Measurements from ENCODE around the gene CRAMP1.

- TF ChIP-seq SIN3A (IDR thresholded peaks at IDR 0.05; ENCODE audit: borderline replicate concordance, low read depth, low read length) = no peak
- TF ChIP-seq, protein P1, sequence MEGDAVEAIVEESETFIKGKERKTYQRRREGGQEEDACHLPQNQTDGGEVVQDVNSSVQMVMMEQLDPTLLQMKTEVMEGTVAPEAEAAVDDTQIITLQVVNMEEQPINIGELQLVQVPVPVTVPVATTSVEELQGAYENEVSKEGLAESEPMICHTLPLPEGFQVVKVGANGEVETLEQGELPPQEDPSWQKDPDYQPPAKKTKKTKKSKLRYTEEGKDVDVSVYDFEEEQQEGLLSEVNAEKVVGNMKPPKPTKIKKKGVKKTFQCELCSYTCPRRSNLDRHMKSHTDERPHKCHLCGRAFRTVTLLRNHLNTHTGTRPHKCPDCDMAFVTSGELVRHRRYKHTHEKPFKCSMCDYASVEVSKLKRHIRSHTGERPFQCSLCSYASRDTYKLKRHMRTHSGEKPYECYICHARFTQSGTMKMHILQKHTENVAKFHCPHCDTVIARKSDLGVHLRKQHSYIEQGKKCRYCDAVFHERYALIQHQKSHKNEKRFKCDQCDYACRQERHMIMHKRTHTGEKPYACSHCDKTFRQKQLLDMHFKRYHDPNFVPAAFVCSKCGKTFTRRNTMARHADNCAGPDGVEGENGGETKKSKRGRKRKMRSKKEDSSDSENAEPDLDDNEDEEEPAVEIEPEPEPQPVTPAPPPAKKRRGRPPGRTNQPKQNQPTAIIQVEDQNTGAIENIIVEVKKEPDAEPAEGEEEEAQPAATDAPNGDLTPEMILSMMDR (IDR thresholded peaks at IDR 0.05) = no peak
- TF ChIP-seq EZH2phosphoT487 (IDR thresholded peaks at IDR 0.05; ENCODE audit: borderline replicate concordance, low read depth) = no peak
- no peak for TF ChIP-seq USF2 (IDR thresholded peaks at IDR 0.05; ENCODE audit: borderline replicate concordance, low read depth, low read length)
- no peak for TF ChIP-seq GATA2 (CRISPR knock-in tag; IDR thresholded peaks at IDR 0.05)
- TF ChIP-seq, protein P2, sequence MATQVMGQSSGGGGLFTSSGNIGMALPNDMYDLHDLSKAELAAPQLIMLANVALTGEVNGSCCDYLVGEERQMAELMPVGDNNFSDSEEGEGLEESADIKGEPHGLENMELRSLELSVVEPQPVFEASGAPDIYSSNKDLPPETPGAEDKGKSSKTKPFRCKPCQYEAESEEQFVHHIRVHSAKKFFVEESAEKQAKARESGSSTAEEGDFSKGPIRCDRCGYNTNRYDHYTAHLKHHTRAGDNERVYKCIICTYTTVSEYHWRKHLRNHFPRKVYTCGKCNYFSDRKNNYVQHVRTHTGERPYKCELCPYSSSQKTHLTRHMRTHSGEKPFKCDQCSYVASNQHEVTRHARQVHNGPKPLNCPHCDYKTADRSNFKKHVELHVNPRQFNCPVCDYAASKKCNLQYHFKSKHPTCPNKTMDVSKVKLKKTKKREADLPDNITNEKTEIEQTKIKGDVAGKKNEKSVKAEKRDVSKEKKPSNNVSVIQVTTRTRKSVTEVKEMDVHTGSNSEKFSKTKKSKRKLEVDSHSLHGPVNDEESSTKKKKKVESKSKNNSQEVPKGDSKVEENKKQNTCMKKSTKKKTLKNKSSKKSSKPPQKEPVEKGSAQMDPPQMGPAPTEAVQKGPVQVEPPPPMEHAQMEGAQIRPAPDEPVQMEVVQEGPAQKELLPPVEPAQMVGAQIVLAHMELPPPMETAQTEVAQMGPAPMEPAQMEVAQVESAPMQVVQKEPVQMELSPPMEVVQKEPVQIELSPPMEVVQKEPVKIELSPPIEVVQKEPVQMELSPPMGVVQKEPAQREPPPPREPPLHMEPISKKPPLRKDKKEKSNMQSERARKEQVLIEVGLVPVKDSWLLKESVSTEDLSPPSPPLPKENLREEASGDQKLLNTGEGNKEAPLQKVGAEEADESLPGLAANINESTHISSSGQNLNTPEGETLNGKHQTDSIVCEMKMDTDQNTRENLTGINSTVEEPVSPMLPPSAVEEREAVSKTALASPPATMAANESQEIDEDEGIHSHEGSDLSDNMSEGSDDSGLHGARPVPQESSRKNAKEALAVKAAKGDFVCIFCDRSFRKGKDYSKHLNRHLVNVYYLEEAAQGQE (IDR thresholded peaks at IDR 0.05; ENCODE audit: low read depth, low read length) = no peak
- TF ChIP-seq RCOR1 (IDR thresholded peaks at IDR 0.05; ENCODE audit: low read length) = no peak
- TF ChIP-seq ELF1 (IDR thresholded peaks at IDR 0.05) = no peak
Observed at GRCh38 chr16:1631931-1632637, 19.9 kb downstream of the CRAMP1 start.

Data from SK-N-SH (cell line).